ENCODE measurements around the gene STXBP1. TPM values are rescaled to one million over a fixed set of nuclear protein-coding genes. Genes with fewer than 3 reads are reported as not detected.

STXBP1 gene
- polyA plus RNA-seq, 2 of the 4 experiments (the other 2 are of a cell fraction): 13.3 to 22.6 TPM

- no peak overlapping the region for H3K4me3 ChIP-seq
- H3K4me2 ChIP-seq: no peak overlapping the region
- no peaks in the 10 kb centered on the region for H3K9me3 ChIP-seq
- POLR2A ChIA-PET: no interaction called here
- H3K27ac ChIP-seq: no peak overlapping the region
- TF ChIP-seq ESRRA (IDR thresholded peaks at IDR 0.05; ENCODE audit: borderline replicate concordance, low read length): no peak
- TF ChIP-seq, protein P1, sequence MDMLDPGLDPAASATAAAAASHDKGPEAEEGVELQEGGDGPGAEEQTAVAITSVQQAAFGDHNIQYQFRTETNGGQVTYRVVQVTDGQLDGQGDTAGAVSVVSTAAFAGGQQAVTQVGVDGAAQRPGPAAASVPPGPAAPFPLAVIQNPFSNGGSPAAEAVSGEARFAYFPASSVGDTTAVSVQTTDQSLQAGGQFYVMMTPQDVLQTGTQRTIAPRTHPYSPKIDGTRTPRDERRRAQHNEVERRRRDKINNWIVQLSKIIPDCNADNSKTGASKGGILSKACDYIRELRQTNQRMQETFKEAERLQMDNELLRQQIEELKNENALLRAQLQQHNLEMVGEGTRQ (IDR thresholded peaks at IDR 0.05): no peak
- TF ChIP-seq ELK1 (IDR thresholded peaks at IDR 0.05; ENCODE audit: low read depth, low read length): no peak
- TF ChIP-seq CHD4 (IDR thresholded peaks at IDR 0.05; ENCODE audit: borderline replicate concordance): no peak
- TF ChIP-seq MAX (IDR thresholded peaks at IDR 0.05): no peak
- TF ChIP-seq POLR2AphosphoS2 (conservative IDR thresholded peaks at IDR 0.05; ENCODE audit: low read length): no peak
- TF ChIP-seq RNF2 (IDR thresholded peaks at IDR 0.05; ENCODE audit: borderline replicate concordance, low read depth): no peak
- H3K4me1 ChIP-seq: peaks cover 7% of the 10 kb centered on the region; the same call in 2 of the 3 replicates
- ATAC-seq (no peak), DNase-seq (ENCODE audit: low read depth in 1 of 2, low spot score in 1 of 2) (no peak), FAIRE-seq (no peak)
- 96% methylated on average over 4 of the region's 4 CpGs for WGBS (ENCODE audit: missing lambda C conversion rate)
- CTCF ChIA-PET: interaction anchor here (0.6 to 1.9 kb wide), 4 partner anchors 20 to 90 kb away, joined by 3 to 4 read pairs (median 3); partner anchors contain the start of gene TOR2A
Observed at GRCh38 chr9:127644943-127645342, 32.9 kb downstream of the STXBP1 start.

DNA sequence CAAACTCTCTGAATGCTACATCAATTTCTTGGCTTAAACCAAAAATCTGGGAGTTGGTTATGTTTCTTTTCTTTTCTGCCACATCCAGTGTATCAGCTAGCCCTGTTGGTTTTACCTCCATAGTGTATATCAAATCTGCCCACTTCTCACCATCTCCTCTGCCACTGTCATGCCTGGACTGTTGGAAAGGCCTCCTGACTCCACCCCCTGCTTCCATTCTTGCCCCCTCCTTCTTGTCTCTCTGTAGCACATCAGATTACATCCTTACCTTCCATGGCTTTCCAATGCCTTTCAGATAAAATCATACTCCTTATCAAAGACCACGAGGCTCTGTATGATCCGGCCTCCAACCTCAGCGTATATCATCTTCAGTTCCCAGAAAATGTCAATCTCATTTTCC, 35.4 kb downstream of the STXBP1 start:
- 94% methylated on average over 3 of the region's 3 CpGs for WGBS (ENCODE audit: missing lambda C conversion rate)
- TF ChIP-seq ZFP36 (IDR thresholded peaks at IDR 0.05; ENCODE audit: borderline replicate concordance, partially characterized antibody): no peak
- TF ChIP-seq SMC3 (IDR thresholded peaks at IDR 0.05): no peak
- TF ChIP-seq, protein P2, sequence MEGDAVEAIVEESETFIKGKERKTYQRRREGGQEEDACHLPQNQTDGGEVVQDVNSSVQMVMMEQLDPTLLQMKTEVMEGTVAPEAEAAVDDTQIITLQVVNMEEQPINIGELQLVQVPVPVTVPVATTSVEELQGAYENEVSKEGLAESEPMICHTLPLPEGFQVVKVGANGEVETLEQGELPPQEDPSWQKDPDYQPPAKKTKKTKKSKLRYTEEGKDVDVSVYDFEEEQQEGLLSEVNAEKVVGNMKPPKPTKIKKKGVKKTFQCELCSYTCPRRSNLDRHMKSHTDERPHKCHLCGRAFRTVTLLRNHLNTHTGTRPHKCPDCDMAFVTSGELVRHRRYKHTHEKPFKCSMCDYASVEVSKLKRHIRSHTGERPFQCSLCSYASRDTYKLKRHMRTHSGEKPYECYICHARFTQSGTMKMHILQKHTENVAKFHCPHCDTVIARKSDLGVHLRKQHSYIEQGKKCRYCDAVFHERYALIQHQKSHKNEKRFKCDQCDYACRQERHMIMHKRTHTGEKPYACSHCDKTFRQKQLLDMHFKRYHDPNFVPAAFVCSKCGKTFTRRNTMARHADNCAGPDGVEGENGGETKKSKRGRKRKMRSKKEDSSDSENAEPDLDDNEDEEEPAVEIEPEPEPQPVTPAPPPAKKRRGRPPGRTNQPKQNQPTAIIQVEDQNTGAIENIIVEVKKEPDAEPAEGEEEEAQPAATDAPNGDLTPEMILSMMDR (IDR thresholded peaks at IDR 0.05): no peak
- no peak for TF ChIP-seq FOSL2 (IDR thresholded peaks at IDR 0.05)
- TF ChIP-seq FOSL2 (CRISPR knock-in tag; IDR thresholded peaks at IDR 0.05): no peak
- TF ChIP-seq ZSCAN20 (CRISPR knock-in tag; IDR thresholded peaks at IDR 0.05): no peak
- no peak for TF ChIP-seq CHD4 (IDR thresholded peaks at IDR 0.05; ENCODE audit: borderline replicate concordance)
- no peak for TF ChIP-seq KDM5A (IDR thresholded peaks at IDR 0.05)
- no peak for TF ChIP-seq ELK1 (IDR thresholded peaks at IDR 0.05; ENCODE audit: low read depth, low read length)
- no peak for TF ChIP-seq CBX8 (IDR thresholded peaks at IDR 0.05)
- no peak for TF ChIP-seq HMGXB4 (CRISPR knock-in tag; IDR thresholded peaks at IDR 0.05; ENCODE audit: borderline replicate concordance)
- TF ChIP-seq NPAS2 (CRISPR knock-in tag; IDR thresholded peaks at IDR 0.05; ENCODE audit: borderline replicate concordance): no peak
- TF ChIP-seq MYC (IDR thresholded peaks at IDR 0.05; ENCODE audit: borderline replicate concordance, low read length): no peak
- no peak for TF ChIP-seq MAFK (IDR thresholded peaks at IDR 0.05; ENCODE audit: partially characterized antibody)
- FAIRE-seq (no peak), ATAC-seq (no peak), DNase-seq (ENCODE audit: low read depth in 1 of 2, low spot score in 1 of 2) (no peak)
- no peaks in the 10 kb centered on the region; the same call in 2 of the 3 replicates for H3K4me1 ChIP-seq
- H3K9me3 ChIP-seq: no peaks in the 10 kb centered on the region
- no peak overlapping the region for H3K27ac ChIP-seq
- CTCF ChIA-PET: no interaction called here
- H3K4me2 ChIP-seq: no peak overlapping the region
- POLR2A ChIA-PET: no interaction called here
- no peak overlapping the region for H3K4me3 ChIP-seq
